ENCODE data around the gene SLC34A1. TPM values are rescaled to one million over a fixed set of nuclear protein-coding genes. Genes with fewer than 3 reads are reported as not detected.
A peak's percentile ranks its signal among the peaks of the same experiment; 100 is the strongest.

SLC34A1 gene
- total RNA-seq, 1 experiment from 2014 or later, result not detected

DNA sequence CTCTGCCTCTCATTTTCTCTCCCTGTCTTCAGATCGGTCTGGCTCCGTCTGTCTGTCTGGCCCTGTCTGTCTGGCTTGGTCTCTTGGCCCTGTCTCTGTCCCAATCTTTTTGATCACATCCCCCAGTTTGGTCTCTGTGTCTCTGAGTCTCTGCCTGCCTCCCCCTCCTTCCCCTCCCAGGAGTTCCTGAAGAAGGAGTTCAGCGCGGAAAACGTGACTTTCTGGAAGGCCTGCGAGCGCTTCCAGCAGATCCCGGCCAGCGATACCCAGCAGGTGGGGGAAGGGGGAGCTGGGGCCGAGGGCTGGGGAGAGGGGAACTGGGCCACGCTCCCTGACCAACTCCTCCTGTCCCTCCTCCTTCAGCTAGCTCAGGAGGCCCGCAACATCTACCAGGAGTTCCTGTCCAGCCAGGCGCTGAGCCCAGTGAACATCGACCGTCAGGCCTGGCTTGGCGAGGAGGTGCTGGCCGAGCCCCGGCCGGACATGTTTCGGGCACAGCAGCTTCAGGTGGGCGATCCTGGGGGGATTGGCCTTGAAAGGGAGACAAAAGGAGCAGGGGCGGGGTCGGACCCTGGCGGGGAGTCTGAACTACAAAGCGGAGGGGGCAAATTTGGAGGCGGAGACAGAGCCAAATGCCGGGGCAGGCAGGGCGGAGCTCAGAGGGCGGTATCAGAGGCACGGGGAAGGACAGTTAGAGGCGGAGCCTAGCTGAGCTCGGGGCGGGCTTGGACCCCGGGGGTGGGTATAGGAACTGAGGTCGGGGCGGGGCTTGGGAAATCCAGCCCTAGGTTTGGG, 17.5 kb upstream of the SLC34A1 start:
- no peak for DNase-seq
- H3K36me3 ChIP-seq (ENCODE audit: control insufficient read depth, insufficient read depth, low read length), result no peaks in the 10 kb centered on the region
- Mint-ChIP-seq H3K9me3 (ENCODE audit: unreplicated experiment) (no peaks in the 10 kb centered on the region), H3K27ac (ENCODE audit: unreplicated experiment) (peak overlapping the region; percentile 5), H3K36me3 (ENCODE audit: insufficient read depth, unreplicated experiment) (no peaks in the 10 kb centered on the region), H3K4me3 (ENCODE audit: unreplicated experiment) (peak overlapping the region; percentile 70), H3K27me3 (ENCODE audit: insufficient read depth, unreplicated experiment) (no peaks in the 10 kb centered on the region), H3K4me1 (ENCODE audit: low read depth, unreplicated experiment) (peaks cover 24% of the 10 kb centered on the region)
- no peak overlapping the region for H3K4me3 ChIP-seq (ENCODE audit: low read depth, low read length)
- H3K9me3 ChIP-seq, result no peaks in the 10 kb centered on the region
- TF ChIP-seq, protein P1, sequence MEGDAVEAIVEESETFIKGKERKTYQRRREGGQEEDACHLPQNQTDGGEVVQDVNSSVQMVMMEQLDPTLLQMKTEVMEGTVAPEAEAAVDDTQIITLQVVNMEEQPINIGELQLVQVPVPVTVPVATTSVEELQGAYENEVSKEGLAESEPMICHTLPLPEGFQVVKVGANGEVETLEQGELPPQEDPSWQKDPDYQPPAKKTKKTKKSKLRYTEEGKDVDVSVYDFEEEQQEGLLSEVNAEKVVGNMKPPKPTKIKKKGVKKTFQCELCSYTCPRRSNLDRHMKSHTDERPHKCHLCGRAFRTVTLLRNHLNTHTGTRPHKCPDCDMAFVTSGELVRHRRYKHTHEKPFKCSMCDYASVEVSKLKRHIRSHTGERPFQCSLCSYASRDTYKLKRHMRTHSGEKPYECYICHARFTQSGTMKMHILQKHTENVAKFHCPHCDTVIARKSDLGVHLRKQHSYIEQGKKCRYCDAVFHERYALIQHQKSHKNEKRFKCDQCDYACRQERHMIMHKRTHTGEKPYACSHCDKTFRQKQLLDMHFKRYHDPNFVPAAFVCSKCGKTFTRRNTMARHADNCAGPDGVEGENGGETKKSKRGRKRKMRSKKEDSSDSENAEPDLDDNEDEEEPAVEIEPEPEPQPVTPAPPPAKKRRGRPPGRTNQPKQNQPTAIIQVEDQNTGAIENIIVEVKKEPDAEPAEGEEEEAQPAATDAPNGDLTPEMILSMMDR (IDR thresholded peaks at IDR 0.05; ENCODE audit: insufficient read depth in 1 of 2, low read depth in 1 of 2, low read length in 1 of 2, severe bottlenecking in 1 of 2, unreplicated experiment in 1 of 2), result no peak
- ChIA-PET POLR2A (interaction anchor here (1.9 kb wide), 1 partner anchor 15 kb away, joined by 5 read pairs; the partner anchor contains the start of gene LMAN2), CTCF (interaction anchor here (0.6 to 1.0 kb wide), 3 partner anchors 13 to 89 kb away, joined by 3 to 4 read pairs (median 3); no protein-coding TSS in a partner anchor)
- no peaks in the 10 kb centered on the region for H3K27me3 ChIP-seq (replicated peaks; ENCODE audit: control insufficient read depth, insufficient read depth, low read length)
- peaks cover 14% of the 10 kb centered on the region for H3K4me1 ChIP-seq
- BruUV-seq (replicated peaks), result no TSS peak
- intact Hi-C loops (cut with micrococcal nuclease; ENCODE audit: unreplicated experiment), result no loop called here

GRCh38 chr5:177367323-177367848, 16.8 kb upstream of the SLC34A1 start:
- peak overlapping the region; percentile 70 for H3K4me3 Mint-ChIP-seq (ENCODE audit: unreplicated experiment)

More at GRCh38 chr5:177367323-177367848, 16.8 kb upstream of the SLC34A1 start:
- H3K27me3 ChIP-seq (replicated peaks; ENCODE audit: control insufficient read depth, insufficient read depth, low read length), result no peaks in the 10 kb centered on the region
- peaks cover 22% of the 10 kb centered on the region for H3K4me1 Mint-ChIP-seq (ENCODE audit: low read depth, unreplicated experiment)
- no peak overlapping the region for H3K4me3 ChIP-seq (ENCODE audit: low read depth, low read length)
- no peak for DNase-seq
- H3K9me3 Mint-ChIP-seq (ENCODE audit: unreplicated experiment), result no peaks in the 10 kb centered on the region
- peaks cover 21% of the 10 kb centered on the region for H3K4me1 ChIP-seq
- H3K9me3 ChIP-seq, result no peaks in the 10 kb centered on the region
- H3K27me3 Mint-ChIP-seq (ENCODE audit: insufficient read depth, unreplicated experiment), result no peaks in the 10 kb centered on the region
- intact Hi-C loops (cut with micrococcal nuclease; ENCODE audit: unreplicated experiment), result no loop called here
- POLR2A ChIA-PET, result interaction anchor here (1.9 kb wide), 1 partner anchor 16 kb away, joined by 5 read pairs; the partner anchor contains the start of gene LMAN2
- H3K36me3 Mint-ChIP-seq (ENCODE audit: insufficient read depth, unreplicated experiment), result no peaks in the 10 kb centered on the region
- no peak overlapping the region for H3K27ac Mint-ChIP-seq (ENCODE audit: unreplicated experiment)
- no TSS peak for BruUV-seq (replicated peaks)
- H3K36me3 ChIP-seq (ENCODE audit: control insufficient read depth, insufficient read depth, low read length), result no peaks in the 10 kb centered on the region; the same call in 1 of the 2 replicates
- CTCF ChIA-PET, result interaction anchor here (1.0 kb wide), 1 partner anchor 12 kb away, joined by 4 read pairs; no protein-coding TSS in a partner anchor
- TF ChIP-seq, protein P1 (IDR thresholded peaks at IDR 0.05; ENCODE audit: insufficient read depth in 1 of 2, low read depth in 1 of 2, low read length in 1 of 2, severe bottlenecking in 1 of 2, unreplicated experiment in 1 of 2), result no peak
